ENCODE results near the gene FOXN4.

- TF ChIP-seq CTCF (IDR thresholded peaks at IDR 0.05 in 2 of 3, conservative IDR thresholded peaks at IDR 0.05 in 1 of 3; ENCODE audit: borderline replicate concordance in 1 of 3, insufficient read depth in 1 of 3, low read depth in 2 of 3, low read length in 2 of 3): no peak
- no peak for TF ChIP-seq POLR2A (IDR thresholded peaks at IDR 0.05; ENCODE audit: borderline replicate concordance, extremely low read depth, insufficient read depth, insufficient read length)
- TF ChIP-seq SP1 (IDR thresholded peaks at IDR 0.05; ENCODE audit: low read depth): no peak
- no peak for TF ChIP-seq EZH2 (IDR thresholded peaks at IDR 0.05)
- no peak for TF ChIP-seq ZFX (IDR thresholded peaks at IDR 0.05)
- no peak for TF ChIP-seq CEBPB (IDR thresholded peaks at IDR 0.05; ENCODE audit: low read depth)
- TF ChIP-seq TCF7L2 (IDR thresholded peaks at IDR 0.05; ENCODE audit: borderline replicate concordance, extremely low read depth, insufficient read depth, insufficient read length): no peak
- TF ChIP-seq MAX (IDR thresholded peaks at IDR 0.05): no peak
- TF ChIP-seq ZBTB33 (IDR thresholded peaks at IDR 0.05; ENCODE audit: extremely low read depth, insufficient replicate concordance, low read length): no peak
Observed at GRCh38 chr12:109284392-109284791, 24.7 kb downstream of the FOXN4 start.

All from HCT116 (cell line).